B cell (primary cell): Measurements from ENCODE around the gene PPP1R7. TPM values are rescaled to one million over a fixed set of nuclear protein-coding genes. Genes with fewer than 3 reads are reported as not detected.

Source experiments
- ATAC-seq: fragments of 200-7000 bp; cut with Tn5 transposase; one replicate; pipeline ENCODE4 v1.10.0; 2021; ENCODE audit warnings: low read depth, mild to moderate bottlenecking, moderate number of reproducible peaks, moderate library complexity
- CTCF ChIA-PET: fragments of 350-600 bp; sonication (Branson Sonifier 250); formaldehyde crosslinking; loops from one replicate; lab custom pipeline; 2021; ENCODE audit warnings: antibody characterized with exemption, inconsistent platforms; lab: Charles Lee
- POLR2A ChIA-PET: fragments of 350-600 bp; sonication (Branson Sonifier 250); formaldehyde crosslinking; loops from one replicate; lab custom pipeline; 2021; ENCODE audit warnings: antibody characterized with exemption; lab: Charles Lee
- DNase-seq: peaks from one replicate; pipeline ENCODE4 v3.0.0; 2013
- H2AFZ ChIP-seq: 2 replicates; pipeline ENCODE4 v1.6.1; 2012; ENCODE audit warnings: mild to moderate bottlenecking, low read depth, low read length; ENCODE audit not compliant: insufficient read depth, poor library complexity, severe bottlenecking
- H3K27ac ChIP-seq, 2 donors: 1 replicate in 1 of 2; 2 replicates in 1 of 2; pipeline ENCODE4 v1.5.1; 2012 to 2013; ENCODE audit warnings: low read length in 2 of 2, mild to moderate bottlenecking in 2 of 2, moderate library complexity in 1 of 2
- H3K27me3 ChIP-seq, 4 experiments: fragments of 200-600 bp in 1 of 4; sonication (generic) in 1 of 4; replicated peaks in 1 of 4; 1 replicate in 2 of 4; 2 replicates in 2 of 4; pipeline versions ENCODE4 v1.6.1 to v1.7.0; 2013 to 2016; ENCODE audit warnings: low read length in 3 of 4, mild to moderate bottlenecking in 2 of 4, mixed read lengths in 1 of 4, moderate library complexity in 1 of 4; ENCODE audit not compliant: insufficient read depth in 4 of 4, control insufficient read depth in 3 of 4; ENCODE audit errors: control extremely low read depth in 1 of 4
- H3K36me3 ChIP-seq, 2 experiments: replicated peaks in 1 of 2; 1 replicate in 1 of 2; 2 replicates in 1 of 2; pipeline versions ENCODE4 v1.6.1 to v1.7.1; 2013; ENCODE audit warnings: low read length in 1 of 2; ENCODE audit not compliant: insufficient read depth in 2 of 2, control insufficient read depth in 1 of 2; ENCODE audit errors: control extremely low read depth in 1 of 2, extremely low read depth in 1 of 2
- H3K4me1 ChIP-seq, 2 donors: fragments of 200-600 bp in 1 of 2; sonication (generic) in 1 of 2; 1 replicate in 1 of 2; 2 replicates in 1 of 2; pipeline versions ENCODE4 v1.5.1 to v1.6.1; 2013 to 2017; ENCODE audit warnings: low read length in 2 of 2; ENCODE audit not compliant: control insufficient read depth in 2 of 2, insufficient read depth in 2 of 2
- H3K4me2 ChIP-seq: replicated peaks from 2 replicates; pipeline ENCODE3; 2012; ENCODE audit warnings: mild to moderate bottlenecking, low read depth, low read length; ENCODE audit not compliant: poor library complexity, severe bottlenecking
- H3K4me3 ChIP-seq, 5 experiments: fragments of 200-600 bp in 1 of 5; sonication (generic) in 1 of 5; 1 replicate in 3 of 5; 2 replicates in 2 of 5; pipeline versions ENCODE4 v1.5.1 to v1.7.0; 2011 to 2016; ENCODE audit warnings: low read length in 4 of 5, mild to moderate bottlenecking in 4 of 5, low read depth in 2 of 5, control low read depth in 1 of 5, moderate library complexity in 1 of 5; ENCODE audit not compliant: insufficient read depth in 1 of 5; ENCODE audit errors: control extremely low read depth in 1 of 5, extremely low read depth in 1 of 5
- H3K79me2 ChIP-seq: fragments of 200-600 bp; sonication (generic); one replicate; pipeline ENCODE4 v1.6.0; 2016; ENCODE audit warnings: low read length; ENCODE audit not compliant: control insufficient read depth, insufficient read depth
- H3K9ac ChIP-seq: fragments of 200-600 bp; sonication (generic); 2 replicates; pipeline ENCODE4 v1.6.1; 2017; ENCODE audit warnings: mild to moderate bottlenecking, low read length, moderate library complexity
- H3K9me3 ChIP-seq, 3 donors: one replicate each; pipeline versions ENCODE4 v1.6.1 to v1.7.1; 2013; ENCODE audit warnings: low read length in 2 of 3; ENCODE audit not compliant: control insufficient read depth in 2 of 3, insufficient read depth in 1 of 3; ENCODE audit errors: control extremely low read depth in 1 of 3
- H4K20me1 ChIP-seq: 2 replicates; pipeline ENCODE4 v1.6.0; 2012; ENCODE audit warnings: mild to moderate bottlenecking, low read length; ENCODE audit not compliant: insufficient read depth, control insufficient read depth, poor library complexity, severe bottlenecking
- H3K27ac Mint-ChIP-seq: one replicate; pipeline ENCODE4 v1.8.0; 2021; ENCODE audit warnings: mixed read lengths
- H3K27me3 Mint-ChIP-seq: one replicate; pipeline ENCODE4 v1.8.0; 2021; ENCODE audit warnings: mixed read lengths
- H3K4me1 Mint-ChIP-seq: one replicate; pipeline ENCODE4 v1.8.0; 2021; ENCODE audit warnings: mixed read lengths
- H3K4me3 Mint-ChIP-seq: one replicate; pipeline ENCODE4 v1.8.0; 2021; ENCODE audit warnings: mixed read lengths
- H3K9me3 Mint-ChIP-seq: one replicate; pipeline ENCODE4 v1.8.0; 2022; ENCODE audit warnings: mixed read lengths; ENCODE audit not compliant: insufficient read depth
- EZH2 ChIP-seq: IDR thresholded peaks from 2 replicates; pipeline ENCODE4 v1.6.1; 2012; ENCODE audit warnings: borderline replicate concordance, low read depth, mild to moderate bottlenecking, moderate library complexity, low read length; ENCODE audit not compliant: insufficient read depth, poor library complexity, severe bottlenecking
- WGBS: methylation state at CpG from one replicate; pipeline ENCODE4 v1.1.5; 2013; ENCODE audit warnings: missing lambda C conversion rate; ENCODE audit not compliant: insufficient coverage; 5-methylcytosine and 5-hydroxymethylcytosine counted together
- intact Hi-C: fragments of 100-400 bp; cut with micrococcal nuclease; formaldehyde crosslinking; loops from one replicate; pipeline ENCODE4 v1.10.0; 2022
- polyA plus RNA-seq: library from polyadenylated mRNA; depleted of rRNA; stranded (reverse); fragments of >200 nt; gene quantifications from 2 replicates; pipeline ENCODE4 v1.2.3, GENCODE V29; 2012
- total RNA-seq, 2 donors: library from RNA; stranded (reverse); fragments of 120-200 nt in 1 of 2; gene quantifications; 1 replicate in 1 of 2; 2 replicates in 1 of 2; pipeline versions ENCODE4 v1.2.3 to v1.2.4, GENCODE V29; 2013 to 2022
- TF ChIP-seq, protein P1 (sequence below): fragments of 200-600 bp; IDR thresholded peaks from one replicate; pipeline ENCODE4 v1.8.0; 2022; ENCODE audit warnings: antibody characterized with exemption, mild to moderate bottlenecking

PPP1R7 gene
- total and polyA plus RNA-seq, 2 donors (not counting 1 experiment from before 2014, with no cell fraction given) = 37.7 to 50.9 TPM

- H3K36me3 ChIP-seq = peaks cover 0 to 32% of the 10 kb centered on the region in 2 experiments
- WGBS = 98% methylated on average over 4 of the region's 4 CpGs
- no peak overlapping the region for H3K9ac ChIP-seq
- peaks cover 7% of the 10 kb centered on the region for H4K20me1 ChIP-seq
- H3K9me3 Mint-ChIP-seq = no peaks in the 10 kb centered on the region
- H3K27ac ChIP-seq = no peak overlapping the region
- intact Hi-C loops = loop anchor here (5.0 kb wide), 3 partner anchors 62 to 202 kb away; partner anchors contain the start of gene FARP2
- DNase-seq (no peak), ATAC-seq (no peak)
- peaks cover 6 to 11% of the 10 kb centered on the region in 2 donors for H3K4me1 ChIP-seq
- H3K27me3 ChIP-seq = no peaks in the 10 kb centered on the region
- H3K9me3 ChIP-seq = no peaks in the 10 kb centered on the region
- CTCF ChIA-PET = no interaction called here
- H3K27me3 Mint-ChIP-seq = no peaks in the 10 kb centered on the region
- H3K4me1 Mint-ChIP-seq = peaks cover 31% of the 10 kb centered on the region
- no peak overlapping the region for H3K27ac Mint-ChIP-seq
- no peak overlapping the region for H3K4me3 ChIP-seq
- H2AFZ ChIP-seq = no peak overlapping the region
- H3K79me2 ChIP-seq = peaks cover 22% of the 10 kb centered on the region
- POLR2A ChIA-PET = no interaction called here
- TF ChIP-seq, protein P1, sequence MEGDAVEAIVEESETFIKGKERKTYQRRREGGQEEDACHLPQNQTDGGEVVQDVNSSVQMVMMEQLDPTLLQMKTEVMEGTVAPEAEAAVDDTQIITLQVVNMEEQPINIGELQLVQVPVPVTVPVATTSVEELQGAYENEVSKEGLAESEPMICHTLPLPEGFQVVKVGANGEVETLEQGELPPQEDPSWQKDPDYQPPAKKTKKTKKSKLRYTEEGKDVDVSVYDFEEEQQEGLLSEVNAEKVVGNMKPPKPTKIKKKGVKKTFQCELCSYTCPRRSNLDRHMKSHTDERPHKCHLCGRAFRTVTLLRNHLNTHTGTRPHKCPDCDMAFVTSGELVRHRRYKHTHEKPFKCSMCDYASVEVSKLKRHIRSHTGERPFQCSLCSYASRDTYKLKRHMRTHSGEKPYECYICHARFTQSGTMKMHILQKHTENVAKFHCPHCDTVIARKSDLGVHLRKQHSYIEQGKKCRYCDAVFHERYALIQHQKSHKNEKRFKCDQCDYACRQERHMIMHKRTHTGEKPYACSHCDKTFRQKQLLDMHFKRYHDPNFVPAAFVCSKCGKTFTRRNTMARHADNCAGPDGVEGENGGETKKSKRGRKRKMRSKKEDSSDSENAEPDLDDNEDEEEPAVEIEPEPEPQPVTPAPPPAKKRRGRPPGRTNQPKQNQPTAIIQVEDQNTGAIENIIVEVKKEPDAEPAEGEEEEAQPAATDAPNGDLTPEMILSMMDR = no peak
- no peak for TF ChIP-seq EZH2
- no peak overlapping the region for H3K4me3 Mint-ChIP-seq
- no peak overlapping the region for H3K4me2 ChIP-seq
Observed at GRCh38 chr2:241154915-241155314, 4.6 kb downstream of the PPP1R7 start.

- peaks cover 17% of the 10 kb centered on the region for H3K79me2 ChIP-seq
- Mint-ChIP-seq H3K4me3 (no peak overlapping the region), H3K9me3 (no peaks in the 10 kb centered on the region), H3K27ac (no peak overlapping the region), H3K4me1 (peaks cover 25% of the 10 kb centered on the region), H3K27me3 (no peaks in the 10 kb centered on the region)
- intact Hi-C loops = no loop called here
- no peak overlapping the region for H3K9ac ChIP-seq
- H3K4me1 ChIP-seq = peaks cover 4 to 7% of the 10 kb centered on the region in 2 donors
- DNase-seq (no peak), ATAC-seq (no peak)
- TF ChIP-seq, protein P1 = no peak
- no peak for TF ChIP-seq EZH2
- POLR2A ChIA-PET = no interaction called here
- H3K4me3 ChIP-seq = no peak overlapping the region
- H3K27ac ChIP-seq = no peak overlapping the region
- peaks cover 7% of the 10 kb centered on the region for H4K20me1 ChIP-seq
- WGBS = 100% methylated on average over 1 of the region's 1 CpG
- CTCF ChIA-PET = interaction anchor here (1.1 to 1.3 kb wide), 2 partner anchors 9 to 77 kb away, joined by 4 read pairs; no protein-coding TSS in a partner anchor
- no peaks in the 10 kb centered on the region for H3K27me3 ChIP-seq
- H3K9me3 ChIP-seq = no peaks in the 10 kb centered on the region
- no peak overlapping the region for H2AFZ ChIP-seq
- no peak overlapping the region for H3K4me2 ChIP-seq
- H3K36me3 ChIP-seq = peaks cover 0 to 38% of the 10 kb centered on the region in 2 experiments
Observed at GRCh38 chr2:241155936-241156335, 5.7 kb downstream of the PPP1R7 start.
